ENCODE data around the gene ABR.

DNA sequence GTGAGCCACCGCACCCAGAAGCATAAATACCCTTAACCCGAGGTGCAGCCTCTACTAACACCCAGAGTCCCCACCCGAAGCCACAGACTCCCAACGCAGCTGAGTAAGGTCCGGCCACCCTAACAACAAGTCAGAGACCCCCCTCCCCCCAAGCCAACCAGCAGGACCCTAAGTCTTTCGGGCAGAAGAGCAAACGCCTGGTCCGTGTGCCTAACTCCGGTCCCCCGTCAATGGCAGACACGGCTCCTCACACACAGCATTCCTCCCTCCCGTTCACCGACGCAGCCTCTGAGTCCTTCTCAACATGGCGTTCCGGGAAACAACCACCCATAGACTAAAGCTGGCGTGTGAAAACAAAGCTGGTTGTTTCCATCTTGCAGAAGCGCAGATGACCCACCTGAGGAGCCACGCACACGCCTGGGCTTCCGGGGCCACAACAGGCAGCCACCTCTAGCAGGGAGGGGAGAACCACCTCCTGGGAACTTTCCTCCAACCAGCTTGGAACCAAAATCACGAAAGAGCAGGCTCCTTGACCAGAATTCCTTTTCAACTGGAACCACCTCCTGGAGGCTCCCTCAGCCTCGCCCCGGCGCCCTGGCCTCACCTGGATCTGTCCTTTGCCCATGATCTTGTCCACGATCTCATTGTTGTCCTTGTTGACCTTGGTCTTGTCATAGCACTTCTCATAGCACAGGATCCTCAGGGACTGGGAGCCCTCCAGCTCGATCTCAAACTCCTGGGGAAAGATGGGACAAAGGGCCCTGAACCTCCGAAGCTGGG lies 130.1 kb downstream of the ABR start:
- TF ChIP-seq CTCF (IDR thresholded peaks at IDR 0.05; ENCODE audit: insufficient read depth, low read length) = no peak
- TF ChIP-seq POLR2AphosphoS5 (IDR thresholded peaks at IDR 0.05; ENCODE audit: low read depth) = no peak
- no peak for TF ChIP-seq REST (IDR thresholded peaks at IDR 0.05; ENCODE audit: insufficient replicate concordance, low read depth)

Data from HL-60 (cell line).